HuH-7.5 (cell line): Measurements from ENCODE around the gene SUN1.

Source experiments
- DNase-seq: peaks from one replicate; pipeline ENCODE4 v3.0.0; 2011; ENCODE audit warnings: low spot score

The SUN1 gene

GRCh38 chr7:805261-805660, 27.0 kb upstream of the SUN1 start:
- no peak for DNase-seq

GRCh38 chr7:815284-816216, 16.7 kb upstream of the SUN1 start:
- DNase-seq, result peak; percentile 48

DNA sequence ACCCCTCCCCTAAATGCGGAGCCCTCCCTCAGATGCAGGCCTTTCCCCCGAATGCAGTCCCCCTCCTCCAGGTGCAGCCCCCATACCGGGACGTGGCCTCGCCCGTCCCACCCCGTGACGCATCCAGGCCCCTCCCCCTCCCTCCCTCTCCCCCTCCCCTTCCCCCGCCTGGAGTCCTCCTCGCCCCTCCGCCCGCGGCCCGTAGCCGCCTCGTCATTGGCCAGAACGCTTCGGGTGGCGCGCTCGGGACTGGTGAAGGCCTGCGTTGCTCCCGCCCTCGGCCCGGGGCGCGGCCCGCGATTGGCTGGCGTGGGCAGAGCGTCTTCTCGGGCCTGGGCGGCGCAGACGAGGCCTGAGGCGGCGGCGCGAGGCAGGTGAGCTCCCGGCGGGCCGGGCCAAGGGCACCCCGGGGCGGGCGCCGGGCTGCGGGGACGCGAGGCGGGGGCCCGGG, 16.0 kb upstream of the SUN1 start:
- DNase-seq, result peak; percentile 99

- peak; percentile 65 for DNase-seq
These were observed 15.3 kb upstream of the SUN1 start for GRCh38 chr7:816751-817671.

DNA sequence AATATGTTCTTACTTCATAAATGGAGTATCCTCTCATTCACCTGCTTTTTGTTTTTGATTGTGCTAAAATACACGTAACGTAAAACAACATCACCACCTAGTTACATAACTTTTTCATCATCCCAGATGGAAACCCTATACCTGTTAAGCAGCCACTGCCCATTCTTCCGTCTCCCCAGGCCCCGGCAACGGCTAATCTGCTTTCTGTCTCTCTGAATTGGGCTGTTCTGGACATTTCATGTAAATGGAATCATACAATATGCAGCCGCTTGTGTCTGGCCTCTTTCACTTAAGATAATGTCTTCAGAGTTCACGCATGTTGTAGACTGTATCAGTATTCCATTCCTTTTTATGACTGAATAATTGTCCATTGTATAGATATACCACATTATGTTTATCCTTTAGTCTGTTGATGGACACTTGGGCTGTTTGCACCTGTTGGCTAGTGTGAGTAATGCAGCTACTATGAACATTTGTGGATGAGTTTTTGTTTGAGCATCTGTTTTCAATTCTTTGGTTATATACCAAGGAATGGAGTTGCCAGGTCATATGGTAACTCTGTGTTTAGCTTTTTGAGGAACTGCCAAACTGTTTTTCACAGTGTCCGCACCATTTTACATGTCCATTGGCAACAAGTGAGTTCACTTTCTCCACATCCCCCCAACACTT, 14.1 kb upstream of the SUN1 start:
- peak; percentile 55 for DNase-seq

DNA sequence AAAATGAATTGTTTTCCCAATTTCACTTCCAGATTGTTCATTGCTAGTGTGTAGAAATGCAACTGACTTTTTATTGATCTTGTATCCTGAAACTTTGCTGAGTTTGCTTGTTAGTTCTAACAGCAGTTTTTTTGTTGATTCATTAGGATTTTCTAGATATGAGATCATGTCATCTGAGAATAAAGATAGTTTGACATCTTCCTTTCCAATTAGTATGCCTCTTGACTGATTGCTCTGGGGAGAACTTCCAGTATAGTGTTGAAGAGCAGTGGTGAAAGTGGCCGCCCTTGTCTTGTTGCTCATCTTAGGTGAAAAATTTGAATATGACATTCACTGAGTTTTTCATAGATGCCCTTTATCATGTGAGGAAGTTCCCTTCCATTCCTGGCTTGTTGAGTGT, 11.9 kb upstream of the SUN1 start:
- no peak for DNase-seq

DNA sequence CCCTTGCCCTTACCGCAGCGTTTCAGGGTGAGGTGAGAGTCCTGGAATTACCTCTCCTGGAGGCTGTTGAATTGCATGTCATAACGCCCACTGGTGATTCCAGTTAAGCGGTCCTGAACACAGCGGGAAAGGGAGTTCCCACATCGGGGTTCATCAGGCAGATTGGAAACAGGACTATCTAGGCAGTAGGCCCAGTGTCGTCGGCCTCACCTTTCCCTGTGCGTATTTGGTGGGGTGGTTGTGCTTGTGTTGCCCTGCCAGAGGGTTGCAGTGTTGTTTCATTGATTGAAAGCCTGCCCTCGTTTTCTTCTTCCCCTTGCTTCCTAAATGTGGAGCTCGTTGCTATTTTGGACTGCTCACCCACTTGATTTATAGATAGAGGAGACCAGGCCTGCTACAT, 10.6 kb upstream of the SUN1 start:
- no peak for DNase-seq

DNA sequence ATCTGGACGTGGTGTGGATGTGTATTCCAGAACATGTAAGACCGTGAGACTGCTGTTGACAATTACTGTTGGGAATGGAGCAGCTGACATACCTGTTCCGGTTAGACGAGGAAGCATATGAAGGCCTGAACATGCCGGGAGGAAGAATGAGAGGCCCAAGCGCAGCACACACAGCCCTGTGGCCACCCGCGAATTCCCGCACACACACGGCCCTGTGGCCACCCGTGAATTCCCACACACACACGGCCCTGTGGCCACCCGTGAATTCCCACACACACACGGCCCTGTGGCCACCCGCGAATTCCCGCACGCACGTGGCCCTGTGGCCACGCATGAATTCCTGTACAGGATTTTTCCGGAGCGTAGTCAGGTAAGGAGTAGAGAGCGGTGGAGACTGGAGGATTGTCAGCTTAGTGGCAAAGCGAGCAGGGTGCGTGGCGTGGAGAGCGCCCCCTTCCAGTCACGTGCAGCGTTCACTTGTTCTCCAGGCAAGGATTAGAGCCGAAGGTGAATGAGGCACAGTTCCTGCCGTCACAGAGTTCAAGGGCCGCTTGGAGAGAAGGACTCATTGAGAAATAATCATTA, 9.5 kb upstream of the SUN1 start:
- DNase-seq, result no peak

- DNase-seq, result no peak
These were observed 8.6 kb upstream of the SUN1 start for GRCh38 chr7:823649-824048.

- no peak for DNase-seq
These were observed 8.2 kb upstream of the SUN1 start for GRCh38 chr7:824081-824480.

GRCh38 chr7:824664-825063, 7.6 kb upstream of the SUN1 start:
- no peak for DNase-seq

DNA sequence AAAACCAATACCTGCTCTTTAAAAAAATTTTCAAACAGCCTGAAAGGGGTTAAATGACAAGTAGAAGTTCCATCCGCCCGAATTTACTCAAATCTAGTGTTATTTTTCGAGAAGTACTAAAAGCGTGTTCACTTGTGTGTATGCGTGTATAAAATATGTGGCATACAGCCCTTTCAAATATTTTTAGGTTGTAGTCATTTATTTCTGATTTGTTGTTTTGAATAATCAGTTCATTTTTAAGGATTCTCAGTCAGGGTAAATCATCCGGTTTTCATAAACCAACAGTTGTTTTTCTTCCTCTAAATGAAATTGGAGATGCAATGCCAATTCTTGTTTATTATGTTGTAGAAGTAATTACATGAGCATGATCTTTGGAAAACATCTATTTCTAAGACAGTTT, 6.9 kb upstream of the SUN1 start:
- DNase-seq, result no peak

- no peak for DNase-seq
These were observed 5.9 kb upstream of the SUN1 start for GRCh38 chr7:826230-826917.

- DNase-seq, result no peak
These were observed 3.3 kb upstream of the SUN1 start for GRCh38 chr7:828793-829561.

DNA sequence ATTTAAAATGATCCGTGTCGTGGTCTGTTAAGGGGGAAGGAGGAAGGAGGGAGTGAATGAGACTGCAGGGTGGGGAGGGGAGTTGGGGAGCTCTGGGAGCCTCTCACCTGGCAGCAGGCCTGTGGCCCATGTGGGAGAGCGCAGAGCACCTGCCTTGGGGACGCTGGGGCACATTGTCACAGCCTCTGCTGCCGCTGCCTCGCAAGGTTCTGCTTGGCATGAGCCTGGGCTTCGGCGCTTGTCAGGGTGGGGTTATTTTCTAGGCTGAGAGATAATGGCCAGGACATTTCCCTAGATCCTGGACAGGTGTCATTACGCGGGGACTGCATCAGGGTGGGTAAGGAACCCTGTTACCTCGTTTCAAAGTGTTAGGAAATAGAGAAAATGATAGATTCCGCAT, 2.2 kb upstream of the SUN1 start:
- no peak for DNase-seq

- DNase-seq, result peak; percentile 58
These were observed 595 bp upstream of the SUN1 start for GRCh38 chr7:831596-832166.

GRCh38 chr7:832968-833424, 720 bp downstream of the SUN1 start:
- DNase-seq, result no peak

- no peak for DNase-seq
These were observed 1.5 kb downstream of the SUN1 start for GRCh38 chr7:833601-834258.

GRCh38 chr7:834277-834676, 2.0 kb downstream of the SUN1 start:
- DNase-seq, result no peak

DNA sequence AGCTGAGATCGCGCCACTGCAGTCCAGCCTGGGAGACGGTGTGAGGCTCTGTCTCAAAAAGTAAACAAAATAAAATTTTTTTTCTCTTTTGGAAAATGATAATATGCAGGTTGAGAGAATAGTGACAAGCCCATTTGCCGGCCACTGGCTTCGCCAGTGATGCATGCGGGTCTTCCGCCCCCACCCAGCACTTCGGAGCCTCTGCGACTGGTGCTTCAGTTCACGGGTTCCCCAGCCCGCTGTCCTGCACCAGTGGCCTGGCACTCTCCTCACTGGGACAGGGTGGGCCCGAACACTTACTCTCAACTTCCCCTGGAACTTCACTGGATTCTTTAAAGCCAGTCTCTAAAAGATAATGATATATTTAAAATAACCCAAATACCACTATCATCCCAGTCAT, 2.7 kb downstream of the SUN1 start:
- DNase-seq, result no peak
